ENCODE data around the gene U2AF2.

The U2AF2 gene

GRCh38 chr19:55654868-55655647 is at the start of gene U2AF2:
TSS of gene U2AF2 (plus strand) at chr19:55655035. CDS start at chr19:55655105, 70 bp downstream.
- H3K9me3 ChIP-seq (ENCODE audit: low read length): no peaks in the 10 kb centered on the region
- no peak for TF ChIP-seq CTCF (IDR thresholded peaks at IDR 0.05; ENCODE audit: low read length)
- TF ChIP-seq EZH2 (IDR thresholded peaks at IDR 0.05; ENCODE audit: borderline replicate concordance, low read length): no peak
- peaks cover 47% of the 10 kb centered on the region for H3K79me2 ChIP-seq (ENCODE audit: insufficient read depth, low read length)
- peak within 1 kb of the TSS; percentile 97 for H3K4me2 ChIP-seq (ENCODE audit: low read length)
- no peaks in the 10 kb centered on the region for H3K9me2 ChIP-seq (ENCODE audit: low read depth, low read length)
- no peaks in the 10 kb centered on the region for H3F3A ChIP-seq (ENCODE audit: insufficient read depth, low read length)
- H2AFZ ChIP-seq (ENCODE audit: low read length): no peak within 1 kb of the TSS
- peak within 1 kb of the TSS; percentile 91 for H3K27ac ChIP-seq (ENCODE audit: low read depth, low read length, poor library complexity, severe bottlenecking)
- peaks cover 34% of the 10 kb centered on the region for H3K4me1 ChIP-seq (ENCODE audit: insufficient read depth, low read length, severe bottlenecking)
- H4K20me1 ChIP-seq (ENCODE audit: insufficient read depth, low read length): no peaks in the 10 kb centered on the region; the same call in 1 of the 2 replicates
- peak within 1 kb of the TSS; percentile 98 for H3K9ac ChIP-seq (ENCODE audit: low read length)
- peaks cover 52% of the 10 kb centered on the region for H3K36me3 ChIP-seq (ENCODE audit: insufficient read depth, low read length)
- no peaks in the 10 kb centered on the region for H3K27me3 ChIP-seq (ENCODE audit: insufficient read depth, low read length)
- peak within 1 kb of the TSS; percentile 94 for H3K4me3 ChIP-seq (ENCODE audit: low read depth, low read length, poor library complexity, severe bottlenecking)

- Histone ChIP-seq H3F3A (ENCODE audit: insufficient read depth, low read length) (no peaks in the 10 kb centered on the region; the same call in 1 of the 2 replicates), H3K4me2 (ENCODE audit: low read length) (peak overlapping the region; percentile 92), H3K36me3 (ENCODE audit: insufficient read depth, low read length) (peaks cover 18% of the 10 kb centered on the region), H3K4me1 (ENCODE audit: insufficient read depth, low read length, severe bottlenecking) (peaks cover 24% of the 10 kb centered on the region), H3K27me3 (ENCODE audit: insufficient read depth, low read length) (no peaks in the 10 kb centered on the region), H3K9me3 (ENCODE audit: low read length) (no peaks in the 10 kb centered on the region), H2AFZ (ENCODE audit: low read length) (no peak overlapping the region), H3K9me2 (ENCODE audit: low read depth, low read length) (no peaks in the 10 kb centered on the region), H3K27ac (ENCODE audit: low read depth, low read length, poor library complexity, severe bottlenecking) (peak overlapping the region; percentile 93), H3K79me2 (ENCODE audit: insufficient read depth, low read length) (no peaks in the 10 kb centered on the region), H3K9ac (ENCODE audit: low read length) (peak overlapping the region; percentile 96; the same call in 1 of the 2 replicates), H3K4me3 (ENCODE audit: low read depth, low read length, poor library complexity, severe bottlenecking) (peak overlapping the region; percentile 85), H4K20me1 (ENCODE audit: insufficient read depth, low read length) (no peaks in the 10 kb centered on the region)
- no peak for TF ChIP-seq CTCF (IDR thresholded peaks at IDR 0.05; ENCODE audit: low read length)
- TF ChIP-seq EZH2 (IDR thresholded peaks at IDR 0.05; ENCODE audit: borderline replicate concordance, low read length): no peak
Measured at GRCh38 chr19:55605207-55605636, 49.6 kb upstream of the U2AF2 start.

- Histone ChIP-seq H3K79me2 (ENCODE audit: insufficient read depth, low read length) (no peaks in the 10 kb centered on the region), H4K20me1 (ENCODE audit: insufficient read depth, low read length) (no peaks in the 10 kb centered on the region)
Measured at GRCh38 chr19:55605637-55606470, 49.0 kb upstream of the U2AF2 start, which contains the start of gene ZNF865. TSS of gene ZNF865 (plus strand) at chr19:55605647. CDS start at chr19:55613619, 7,972 bp downstream.

More at GRCh38 chr19:55605637-55606470, 49.0 kb upstream of the U2AF2 start, which contains the start of gene ZNF865:
- peak within 1 kb of the TSS; percentile 85 for H3K4me3 ChIP-seq (ENCODE audit: low read depth, low read length, poor library complexity, severe bottlenecking)
- peak within 1 kb of the TSS; percentile 93 for H3K27ac ChIP-seq (ENCODE audit: low read depth, low read length, poor library complexity, severe bottlenecking)
- no peaks in the 10 kb centered on the region for H3K9me2 ChIP-seq (ENCODE audit: low read depth, low read length)
- peaks cover 20% of the 10 kb centered on the region for H3K4me1 ChIP-seq (ENCODE audit: insufficient read depth, low read length, severe bottlenecking)
- H3K36me3 ChIP-seq (ENCODE audit: insufficient read depth, low read length): peaks cover 19% of the 10 kb centered on the region
- H3K27me3 ChIP-seq (ENCODE audit: insufficient read depth, low read length): no peaks in the 10 kb centered on the region
- no peaks in the 10 kb centered on the region; the same call in 1 of the 2 replicates for H3F3A ChIP-seq (ENCODE audit: insufficient read depth, low read length)
- H3K4me2 ChIP-seq (ENCODE audit: low read length): peak within 1 kb of the TSS; percentile 92
- H3K9me3 ChIP-seq (ENCODE audit: low read length): no peaks in the 10 kb centered on the region
- no peak within 1 kb of the TSS for H2AFZ ChIP-seq (ENCODE audit: low read length)
- TF ChIP-seq CTCF (IDR thresholded peaks at IDR 0.05; ENCODE audit: low read length): peak; percentile 78
- TF ChIP-seq EZH2 (IDR thresholded peaks at IDR 0.05; ENCODE audit: borderline replicate concordance, low read length): no peak
- H3K9ac ChIP-seq (ENCODE audit: low read length): peak within 1 kb of the TSS; percentile 96
